IMR-90 (cell line): ENCODE data around the gene VIPR1.

ENCODE experiments used
- CTCF ChIP-seq: conservative IDR thresholded peaks from 2 replicates; pipeline ENCODE4 v1.5.1; 2012; ENCODE audit warnings: mild to moderate bottlenecking, low read depth, low read length, improper control_type of control experiment
- NFE2L2 ChIP-seq: fragments of 150-350 bp; IDR thresholded peaks from 2 replicates; pipeline ENCODE4 v1.6.1; 2016; ENCODE audit warnings: low read depth, mild to moderate bottlenecking, low read length
- POLR2A ChIP-seq: IDR thresholded peaks from 2 replicates; pipeline ENCODE4 v1.6.1; 2012; ENCODE audit warnings: mild to moderate bottlenecking, low read depth, low read length
- RAD21 ChIP-seq: IDR thresholded peaks from 2 replicates; pipeline ENCODE4 v1.6.1; 2012; ENCODE audit warnings: low read length, improper control_type of control experiment

- TF ChIP-seq CTCF (no peak), POLR2A (no peak), RAD21 (no peak), NFE2L2 (no peak)
Measured at GRCh38 chr3:42514876-42515275, 12.4 kb downstream of the VIPR1 start.
